Osteoblast (primary cell): ENCODE measurements around the gene GLOD4. TPM values are rescaled to one million over a fixed set of nuclear protein-coding genes. Genes with fewer than 3 reads are reported as not detected.

Experiments
- DNase-seq: peaks from one replicate; pipeline ENCODE4 v3.0.0; 2011; ENCODE audit warnings: low spot score, mixed read lengths; ENCODE audit not compliant: insufficient read length; ENCODE audit errors: missing footprints
- H2AFZ ChIP-seq: 2 replicates; pipeline ENCODE4 v1.6.0; 2011; ENCODE audit warnings: mild to moderate bottlenecking, low read length
- H3K27ac ChIP-seq: 2 replicates; pipeline ENCODE4 v1.5.1; 2011; ENCODE audit warnings: mild to moderate bottlenecking, low read depth, low read length, moderate library complexity
- H3K27me3 ChIP-seq: 2 replicates; pipeline ENCODE4 v1.6.0; 2012; ENCODE audit warnings: mild to moderate bottlenecking, control low read depth, inconsistent platforms, low read length, moderate library complexity; ENCODE audit not compliant: insufficient read depth
- H3K36me3 ChIP-seq: 2 replicates; pipeline ENCODE4 v1.5.1; 2011; ENCODE audit warnings: mild to moderate bottlenecking, low read length, control low read depth, moderate library complexity; ENCODE audit not compliant: insufficient read depth
- H3K4me1 ChIP-seq: 2 replicates; pipeline ENCODE4 v1.5.1; 2011; ENCODE audit warnings: mild to moderate bottlenecking, low read length, control low read depth, moderate library complexity; ENCODE audit not compliant: insufficient read depth
- H3K4me2 ChIP-seq: 2 replicates; pipeline ENCODE4 v1.6.0; 2011; ENCODE audit warnings: mild to moderate bottlenecking, low read length; ENCODE audit not compliant: insufficient read depth
- H3K4me3 ChIP-seq: fragments of 200-600 bp; sonication (generic); 3 replicates; pipeline ENCODE4 v1.5.1; 2012; ENCODE audit warnings: mild to moderate bottlenecking, low read length, inconsistent platforms; ENCODE audit not compliant: insufficient read depth
- H3K79me2 ChIP-seq: 2 replicates; pipeline ENCODE4 v1.6.0; 2012; ENCODE audit warnings: mild to moderate bottlenecking, low read length, control low read depth, inconsistent platforms; ENCODE audit not compliant: insufficient read depth
- H3K9me3 ChIP-seq: 2 replicates; pipeline ENCODE4 v1.5.1; 2011; ENCODE audit warnings: low read depth, low read length, control low read depth
- H4K20me1 ChIP-seq: 2 replicates; pipeline ENCODE4 v1.6.0; 2012; ENCODE audit warnings: mild to moderate bottlenecking, low read length, control low read depth; ENCODE audit not compliant: insufficient read depth
- CTCF ChIP-seq: IDR thresholded peaks from 2 replicates; pipeline ENCODE4 v1.5.1; 2011; ENCODE audit warnings: mild to moderate bottlenecking, low read depth, low read length, moderate library complexity; ENCODE audit errors: extremely low read depth
- total RNA-seq: library from RNA; depleted of rRNA; stranded (reverse); fragments of >200 nt; gene quantifications from 2 replicates; pipeline ENCODE4 v1.2.3, GENCODE V29; 2012

The GLOD4 gene
- total RNA-seq, 1 donor: 39.4 TPM

GRCh38 chr17:740240-741017, 41.7 kb downstream of the GLOD4 start:
- Histone ChIP-seq H4K20me1 (peaks cover 39% of the 10 kb centered on the region), H3K4me1 (no peaks in the 10 kb centered on the region), H3K4me2 (no peak overlapping the region), H3K36me3 (peaks cover 88% of the 10 kb centered on the region), H3K9me3 (no peaks in the 10 kb centered on the region), H2AFZ (no peak overlapping the region), H3K27me3 (no peaks in the 10 kb centered on the region), H3K4me3 (no peak overlapping the region), H3K27ac (no peak overlapping the region), H3K79me2 (peaks cover 75% of the 10 kb centered on the region)
- no peak for DNase-seq
- no peak for TF ChIP-seq CTCF

GRCh38 chr17:737561-738113, 44.4 kb downstream of the GLOD4 start:
- DNase-seq: no peak
- Histone ChIP-seq H3K27ac (no peak overlapping the region), H3K79me2 (peaks cover 76% of the 10 kb centered on the region), H3K36me3 (peaks cover 67% of the 10 kb centered on the region), H3K9me3 (no peaks in the 10 kb centered on the region), H3K4me3 (no peak overlapping the region), H2AFZ (no peak overlapping the region), H3K4me1 (peaks cover 12% of the 10 kb centered on the region), H3K4me2 (no peak overlapping the region), H3K27me3 (no peaks in the 10 kb centered on the region), H4K20me1 (peaks cover 30% of the 10 kb centered on the region)
- TF ChIP-seq CTCF: no peak

- H3K27me3 ChIP-seq: no peaks in the 10 kb centered on the region
- H3K79me2 ChIP-seq: peaks cover 62% of the 10 kb centered on the region
- no peak for TF ChIP-seq CTCF
- H3K27ac ChIP-seq: no peak overlapping the region
- H3K4me3 ChIP-seq: peak overlapping the region; percentile 78
- no peaks in the 10 kb centered on the region for H3K9me3 ChIP-seq
- peaks cover 33% of the 10 kb centered on the region for H3K36me3 ChIP-seq
- H2AFZ ChIP-seq: no peak overlapping the region
- H3K4me1 ChIP-seq: peaks cover 16% of the 10 kb centered on the region
- peak overlapping the region; percentile 96 for H3K4me2 ChIP-seq
- peaks cover 10% of the 10 kb centered on the region for H4K20me1 ChIP-seq
- DNase-seq: peak; percentile 54
These were observed 48.3 kb downstream of the GLOD4 start for GRCh38 chr17:733743-734142.
